Fibroblast of lung (primary cell): ENCODE measurements around the gene EMC8. TPM values are rescaled to one million over a fixed set of nuclear protein-coding genes. Genes with fewer than 3 reads are reported as not detected.

Source experiments
- DNase-seq, 2 donors: peaks; one replicate each; pipeline versions ENCODE4 v3.0.0 to v3.0.0-alpha.2; 2010; ENCODE audit warnings: low read depth in 2 of 2
- H2AFZ ChIP-seq: 2 replicates; pipeline ENCODE4 v1.5.1; 2012; ENCODE audit warnings: low read length, control low read depth, inconsistent platforms
- H3K27ac ChIP-seq: 2 replicates; pipeline ENCODE4 v1.5.1; 2011; ENCODE audit warnings: low read length, control low read depth; ENCODE audit not compliant: insufficient read depth
- H3K27me3 ChIP-seq: 2 replicates; pipeline ENCODE4 v1.5.1; 2011; ENCODE audit warnings: mild to moderate bottlenecking, low read length; ENCODE audit not compliant: control insufficient read depth, insufficient read depth
- H3K36me3 ChIP-seq: 2 replicates; pipeline ENCODE4 v1.5.1; 2011; ENCODE audit warnings: low read length; ENCODE audit not compliant: control insufficient read depth, insufficient read depth
- H3K4me1 ChIP-seq: 2 replicates; pipeline ENCODE4 v1.5.1; 2011; ENCODE audit warnings: low read length; ENCODE audit not compliant: control insufficient read depth, insufficient read depth; ENCODE audit errors: extremely low read depth
- H3K4me2 ChIP-seq: 2 replicates; pipeline ENCODE4 v1.5.1; 2011; ENCODE audit warnings: low read length, control low read depth; ENCODE audit not compliant: insufficient read depth; ENCODE audit errors: extremely low read depth
- H3K4me3 ChIP-seq, 4 experiments: fragments of 200-600 bp in 1 of 4; sonication (generic) in 1 of 4; replicated peaks in 1 of 4; 2 replicates each; pipeline ENCODE4 v1.5.1; 2011 to 2016; ENCODE audit warnings: low read length in 4 of 4, low read depth in 3 of 4, mild to moderate bottlenecking in 3 of 4, control low read depth in 2 of 4, inconsistent platforms in 1 of 4, mixed read lengths in 1 of 4; ENCODE audit not compliant: insufficient read depth in 1 of 4; ENCODE audit errors: control extremely low read depth in 1 of 4
- H3K79me2 ChIP-seq: 2 replicates; pipeline ENCODE4 v1.5.1; 2012; ENCODE audit warnings: mild to moderate bottlenecking, low read length, inconsistent platforms; ENCODE audit not compliant: control insufficient read depth, insufficient read depth
- H3K9ac ChIP-seq: 2 replicates; pipeline ENCODE4 v1.5.1; 2011; ENCODE audit warnings: mild to moderate bottlenecking, low read length, control low read depth; ENCODE audit not compliant: insufficient read depth
- H3K9me3 ChIP-seq: 2 replicates; pipeline ENCODE4 v1.5.1; 2012; ENCODE audit warnings: low read depth, low read length; ENCODE audit not compliant: control insufficient read depth, insufficient read depth
- H4K20me1 ChIP-seq: 2 replicates; pipeline ENCODE4 v1.5.1; 2011; ENCODE audit warnings: low read length; ENCODE audit not compliant: control insufficient read depth, insufficient read depth; ENCODE audit errors: extremely low read depth
- EZH2 ChIP-seq: IDR thresholded peaks from 2 replicates; pipeline ENCODE4 v1.5.1; 2012; ENCODE audit warnings: low read length, control low read depth, mild to moderate bottlenecking; ENCODE audit errors: missing control alignments
- polyA plus RNA-seq, 2 donors: library from polyadenylated mRNA; depleted of rRNA in 1 of 2; stranded (reverse) in 1 of 2; unstranded in 1 of 2; fragments of >200 nt; gene quantifications; 2 replicates each; pipeline ENCODE4 v1.2.1, GENCODE V29; 2011 to 2012; ENCODE audit warnings: missing spikeins in 1 of 2
- total RNA-seq: library from RNA; depleted of rRNA; stranded (reverse); fragments of >200 nt; gene quantifications from 2 replicates; pipeline ENCODE4 v1.2.1, GENCODE V29; 2014
- TF ChIP-seq, protein P1 (sequence below), 2 donors: IDR thresholded peaks in 1 of 2; conservative IDR thresholded peaks in 1 of 2; 1 replicate in 1 of 2; 2 replicates in 1 of 2; pipeline ENCODE4 v1.5.1; 2011 to 2012; ENCODE audit warnings: low read length in 2 of 2, control low read depth in 1 of 2, inconsistent platforms in 1 of 2, low read depth in 1 of 2, mild to moderate bottlenecking in 1 of 2

EMC8 gene
- total and polyA plus RNA-seq, 2 donors (not counting 1 experiment from before 2014, with no cell fraction given) = 25.1 to 25.9 TPM

GRCh38 chr16:85826686-85827247 is 27.4 kb upstream of the EMC8 start:
- no peak overlapping the region for H2AFZ ChIP-seq
- no peak overlapping the region for H3K27ac ChIP-seq
- H3K79me2 ChIP-seq = no peaks in the 10 kb centered on the region
- no peaks in the 10 kb centered on the region for H4K20me1 ChIP-seq
- H3K36me3 ChIP-seq = no peaks in the 10 kb centered on the region
- H3K9me3 ChIP-seq = no peaks in the 10 kb centered on the region
- DNase-seq = no peak
- no peaks in the 10 kb centered on the region for H3K4me1 ChIP-seq
- no peak overlapping the region for H3K4me2 ChIP-seq
- no peak overlapping the region for H3K4me3 ChIP-seq
- H3K27me3 ChIP-seq = no peaks in the 10 kb centered on the region
- H3K9ac ChIP-seq = no peak overlapping the region
- TF ChIP-seq, protein P1, sequence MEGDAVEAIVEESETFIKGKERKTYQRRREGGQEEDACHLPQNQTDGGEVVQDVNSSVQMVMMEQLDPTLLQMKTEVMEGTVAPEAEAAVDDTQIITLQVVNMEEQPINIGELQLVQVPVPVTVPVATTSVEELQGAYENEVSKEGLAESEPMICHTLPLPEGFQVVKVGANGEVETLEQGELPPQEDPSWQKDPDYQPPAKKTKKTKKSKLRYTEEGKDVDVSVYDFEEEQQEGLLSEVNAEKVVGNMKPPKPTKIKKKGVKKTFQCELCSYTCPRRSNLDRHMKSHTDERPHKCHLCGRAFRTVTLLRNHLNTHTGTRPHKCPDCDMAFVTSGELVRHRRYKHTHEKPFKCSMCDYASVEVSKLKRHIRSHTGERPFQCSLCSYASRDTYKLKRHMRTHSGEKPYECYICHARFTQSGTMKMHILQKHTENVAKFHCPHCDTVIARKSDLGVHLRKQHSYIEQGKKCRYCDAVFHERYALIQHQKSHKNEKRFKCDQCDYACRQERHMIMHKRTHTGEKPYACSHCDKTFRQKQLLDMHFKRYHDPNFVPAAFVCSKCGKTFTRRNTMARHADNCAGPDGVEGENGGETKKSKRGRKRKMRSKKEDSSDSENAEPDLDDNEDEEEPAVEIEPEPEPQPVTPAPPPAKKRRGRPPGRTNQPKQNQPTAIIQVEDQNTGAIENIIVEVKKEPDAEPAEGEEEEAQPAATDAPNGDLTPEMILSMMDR (conservative IDR thresholded peaks at IDR 0.05 in 1 of 2, IDR thresholded peaks at IDR 0.05 in 1 of 2; ENCODE audit: low read depth in 1 of 2, low read length in 2 of 2) = no peak
- TF ChIP-seq EZH2 = no peak

GRCh38 chr16:85825326-85825725 is 26.0 kb upstream of the EMC8 start:
- Histone ChIP-seq H3K4me2 (no peak overlapping the region), H3K36me3 (no peaks in the 10 kb centered on the region), H4K20me1 (no peaks in the 10 kb centered on the region), H2AFZ (no peak overlapping the region), H3K4me3 (no peak overlapping the region), H3K27ac (no peak overlapping the region), H3K4me1 (no peaks in the 10 kb centered on the region), H3K9ac (no peak overlapping the region), H3K9me3 (no peaks in the 10 kb centered on the region), H3K79me2 (no peaks in the 10 kb centered on the region), H3K27me3 (no peaks in the 10 kb centered on the region)
- DNase-seq = no peak
- TF ChIP-seq EZH2 = no peak
- TF ChIP-seq, protein P1 (conservative IDR thresholded peaks at IDR 0.05 in 1 of 2, IDR thresholded peaks at IDR 0.05 in 1 of 2; ENCODE audit: low read depth in 1 of 2, low read length in 2 of 2) = no peak

DNA sequence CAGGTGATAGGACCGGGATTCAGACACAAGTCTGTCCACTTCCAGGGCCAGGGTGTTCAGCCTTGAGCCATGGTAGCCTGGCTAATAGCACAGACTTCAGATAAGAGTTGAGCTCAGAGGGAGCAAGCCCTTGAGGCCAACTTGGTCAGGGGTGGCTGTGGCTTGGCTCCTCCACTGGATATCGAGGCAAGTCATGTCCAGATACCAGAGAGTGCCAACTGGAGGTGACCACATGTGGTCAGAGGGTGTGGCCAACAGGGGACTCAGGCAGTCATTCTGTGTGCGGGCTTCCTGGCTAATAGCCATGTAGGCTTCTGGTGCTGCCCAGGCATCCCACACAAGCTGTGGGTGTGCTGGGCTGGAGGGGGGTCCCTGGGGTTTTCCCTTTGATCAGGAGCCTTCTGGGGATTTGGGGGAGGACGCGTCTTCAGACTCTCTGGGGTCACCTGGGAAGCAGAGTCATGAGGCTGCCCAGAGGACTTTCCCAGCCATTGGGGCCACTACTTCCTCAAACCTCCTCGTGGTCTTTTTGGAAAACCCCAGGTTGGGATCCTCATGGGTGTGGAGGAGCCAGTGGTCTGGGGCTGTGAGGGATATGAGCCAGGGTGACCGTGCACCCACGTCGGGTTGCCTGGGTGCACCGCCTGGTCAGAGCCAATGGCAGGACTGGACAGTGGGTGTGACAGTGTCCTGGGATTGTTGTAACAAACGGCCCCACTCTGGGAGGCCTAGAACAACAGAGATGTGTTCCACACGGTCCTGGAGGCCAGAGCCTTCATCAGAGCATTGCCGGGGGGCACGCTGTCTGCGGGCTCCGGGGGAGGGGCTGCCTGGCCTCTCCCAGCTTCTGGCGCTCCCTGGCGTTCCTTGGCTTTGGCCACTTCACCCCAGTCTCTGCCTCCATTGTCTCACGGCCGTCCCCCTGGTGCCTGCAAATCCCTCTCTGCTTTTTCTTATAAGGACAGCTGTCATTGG is 25.1 kb upstream of the EMC8 start:
- H3K79me2 ChIP-seq = no peaks in the 10 kb centered on the region
- no peak overlapping the region for H3K4me2 ChIP-seq
- no peak overlapping the region for H3K4me3 ChIP-seq
- no peak for DNase-seq
- TF ChIP-seq, protein P1 (conservative IDR thresholded peaks at IDR 0.05 in 1 of 2, IDR thresholded peaks at IDR 0.05 in 1 of 2; ENCODE audit: low read depth in 1 of 2, low read length in 2 of 2) = no peak
- TF ChIP-seq EZH2 = no peak
- no peaks in the 10 kb centered on the region for H3K36me3 ChIP-seq
- H3K4me1 ChIP-seq = no peaks in the 10 kb centered on the region
- peaks cover 5% of the 10 kb centered on the region for H3K27me3 ChIP-seq
- no peak overlapping the region for H2AFZ ChIP-seq
- H3K27ac ChIP-seq = no peak overlapping the region
- H4K20me1 ChIP-seq = no peaks in the 10 kb centered on the region
- H3K9me3 ChIP-seq = no peaks in the 10 kb centered on the region
- no peak overlapping the region for H3K9ac ChIP-seq
